Measurements from ENCODE around the gene RNF141. TPM values are rescaled to one million over a fixed set of nuclear protein-coding genes. Genes with fewer than 3 reads are reported as not detected.

Gene RNF141
- total RNA-seq, 1 experiment from 2014 or later, result 11.7 TPM

GRCh38 chr11:10561043-10561818 is 20.2 kb upstream of the RNF141 start:
- peak; percentile 85 for DNase-seq (ENCODE audit: low spot score)

GRCh38 chr11:10558288-10558687 is 17.3 kb upstream of the RNF141 start:
- no peak for DNase-seq (ENCODE audit: low spot score)

DNA sequence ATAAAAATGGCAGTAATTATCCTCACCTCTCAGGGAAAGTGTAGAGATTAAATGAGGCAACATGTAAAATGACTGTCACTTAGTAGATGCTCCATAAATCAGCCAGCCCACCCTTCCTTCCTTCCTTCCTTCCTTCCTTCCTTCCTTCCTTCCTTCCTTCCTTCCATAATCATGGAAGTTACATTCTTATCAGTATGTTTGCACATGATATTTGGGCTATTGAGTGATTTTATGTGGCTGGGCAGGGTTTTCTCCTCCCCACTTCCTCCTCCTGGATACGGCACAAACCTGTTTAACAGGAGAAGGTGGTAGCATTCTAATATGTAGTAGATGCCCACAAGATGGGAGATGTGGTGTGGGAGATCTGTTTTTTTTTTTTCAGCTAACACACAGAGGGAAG is 15.6 kb upstream of the RNF141 start:
- peak; percentile 79 for DNase-seq (ENCODE audit: low spot score)

DNA sequence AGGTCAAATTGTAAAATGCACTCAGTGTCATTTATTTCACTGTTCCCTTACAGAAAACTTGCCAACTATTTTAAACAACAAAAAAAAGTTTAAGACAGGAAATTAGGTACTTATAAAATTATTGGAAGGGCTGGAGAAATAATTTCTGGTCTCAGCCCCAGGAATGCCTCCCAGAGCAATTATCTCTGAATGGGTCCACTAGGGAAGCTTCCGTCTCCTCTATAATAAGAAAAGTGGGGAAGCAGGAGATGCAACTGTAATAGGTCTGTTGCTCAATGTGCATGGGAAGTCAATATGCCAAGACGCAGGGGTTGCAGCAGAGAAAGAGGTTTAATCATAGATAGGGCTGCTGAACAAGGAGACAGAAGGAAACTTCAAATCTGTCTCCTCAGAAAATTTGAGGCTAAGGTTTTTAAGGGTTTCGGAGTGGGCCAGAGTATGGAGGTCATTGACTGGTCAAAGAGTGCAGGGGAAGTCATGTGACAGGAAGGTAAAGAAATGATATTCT is 10.9 kb upstream of the RNF141 start:
- DNase-seq (ENCODE audit: low spot score), result no peak

DNA sequence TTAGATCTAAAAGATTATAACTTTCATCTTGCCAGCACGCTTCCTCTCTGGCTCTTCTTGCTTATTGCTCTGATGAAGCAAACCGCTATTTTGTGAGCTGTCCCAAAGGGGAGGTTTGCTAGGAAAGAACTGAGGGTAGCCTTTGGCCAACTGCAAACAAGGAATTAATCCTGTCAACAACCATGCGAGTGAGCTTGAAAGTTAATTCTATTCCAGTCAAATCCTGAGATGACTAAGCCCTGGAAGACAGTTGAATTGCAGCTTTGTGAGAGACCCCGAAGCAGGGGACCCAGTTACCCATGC is 10.3 kb upstream of the RNF141 start:
- DNase-seq (ENCODE audit: low spot score), result no peak

DNA sequence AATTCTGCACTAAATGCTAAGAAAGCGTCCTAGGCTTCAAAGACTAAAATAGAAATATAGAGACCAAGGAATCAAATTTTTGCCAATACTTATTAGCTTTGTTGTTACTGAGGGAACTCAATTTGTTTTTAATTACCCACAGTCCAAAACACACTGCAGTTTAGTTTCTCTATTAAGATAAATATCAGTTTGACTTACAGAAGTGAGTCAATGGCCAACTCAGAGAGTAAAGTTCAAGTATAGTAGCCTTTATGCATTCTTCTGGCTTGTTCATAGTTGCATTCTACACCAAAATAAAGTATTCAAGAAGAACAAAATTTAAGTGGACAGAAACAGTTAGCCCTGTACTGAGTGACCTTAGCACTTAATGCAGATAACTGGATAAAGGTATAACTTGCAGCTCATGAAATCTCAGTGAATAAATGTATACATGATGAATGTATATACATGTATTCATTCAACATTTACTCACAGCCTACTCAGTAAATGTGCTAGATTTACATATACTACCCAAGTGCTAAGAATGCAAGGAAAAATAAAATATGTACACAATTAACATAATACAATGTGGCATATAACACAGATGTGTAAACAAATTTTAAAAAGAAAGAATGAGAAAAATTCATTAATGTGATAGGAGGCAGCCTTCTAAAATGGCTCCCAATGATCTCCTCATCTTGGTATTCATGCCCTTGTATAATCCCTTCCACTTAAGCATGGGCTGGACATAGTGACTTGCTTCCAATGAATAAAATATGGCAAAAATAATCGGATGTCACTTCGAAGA is 9.7 kb upstream of the RNF141 start:
- peak; percentile 73 for DNase-seq (ENCODE audit: low spot score)

DNA sequence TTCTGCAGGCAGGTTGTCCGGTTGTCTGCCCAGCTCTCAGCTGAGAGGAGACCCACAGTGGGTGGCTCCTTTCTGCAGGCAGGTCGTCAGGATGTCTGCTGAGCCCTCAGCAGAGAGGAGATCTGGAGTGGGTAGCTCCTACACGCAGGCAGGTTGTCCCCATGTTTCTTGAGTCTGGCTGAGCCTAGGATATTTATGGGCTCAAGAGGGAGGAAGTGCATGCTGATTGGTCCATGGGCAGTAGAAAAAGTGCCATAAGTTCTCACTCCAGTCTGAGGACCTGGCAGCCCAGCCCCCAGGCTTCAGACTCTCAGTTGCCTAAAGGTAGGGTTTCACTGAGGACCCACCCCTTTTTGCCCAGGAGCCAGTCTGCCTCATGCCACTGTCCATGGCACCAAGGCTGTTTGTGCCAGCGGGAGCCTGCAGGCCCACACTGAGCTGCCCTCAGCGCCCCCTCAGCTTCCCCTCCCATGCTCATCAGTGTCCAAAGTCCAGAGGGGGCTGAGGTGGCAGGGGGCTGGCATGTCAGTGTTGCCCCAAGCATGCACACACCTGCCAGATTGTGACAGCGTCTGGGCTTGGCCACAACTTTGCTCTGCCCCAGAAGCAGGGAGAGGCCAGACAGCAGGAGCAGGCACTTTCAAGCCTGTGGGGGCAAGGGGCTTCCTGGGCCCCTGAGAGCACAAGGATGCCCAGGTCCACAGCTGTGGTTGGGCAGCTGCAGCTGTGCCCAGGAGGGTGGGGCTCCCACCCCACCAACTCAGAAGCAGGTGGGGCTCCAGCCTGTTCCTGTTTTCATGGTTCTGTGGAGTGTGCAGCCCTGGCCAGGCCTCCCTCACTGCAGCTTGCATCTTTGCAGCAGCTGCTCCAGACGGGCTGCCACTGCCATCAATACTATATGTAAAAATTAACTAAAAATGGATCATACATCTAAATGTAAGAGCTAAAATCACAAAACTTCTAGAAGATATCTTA is 3.8 kb upstream of the RNF141 start:
- DNase-seq (ENCODE audit: low spot score), result no peak

- no peak for DNase-seq (ENCODE audit: low spot score)
These were observed 2.8 kb upstream of the RNF141 start for GRCh38 chr11:10543782-10544181.

DNA sequence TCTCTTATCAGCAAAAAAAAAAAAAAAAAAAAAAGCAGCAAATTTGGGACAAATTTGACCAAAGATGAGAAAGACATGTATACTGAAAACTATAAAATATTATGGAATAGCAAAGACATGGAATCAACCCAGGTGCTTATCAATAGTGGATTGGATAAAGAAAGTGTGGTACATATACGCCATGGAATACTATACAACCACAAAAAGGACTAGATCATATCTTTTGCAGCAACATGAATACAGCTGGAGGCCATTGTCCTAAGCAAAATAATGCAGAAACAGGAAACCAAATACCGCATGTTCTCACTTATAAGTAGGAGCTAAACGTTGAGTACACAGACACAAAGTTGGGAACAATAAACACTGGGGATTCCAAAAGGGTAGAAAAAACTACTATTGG is 1.8 kb upstream of the RNF141 start:
- no peak for DNase-seq (ENCODE audit: low spot score)

DNA sequence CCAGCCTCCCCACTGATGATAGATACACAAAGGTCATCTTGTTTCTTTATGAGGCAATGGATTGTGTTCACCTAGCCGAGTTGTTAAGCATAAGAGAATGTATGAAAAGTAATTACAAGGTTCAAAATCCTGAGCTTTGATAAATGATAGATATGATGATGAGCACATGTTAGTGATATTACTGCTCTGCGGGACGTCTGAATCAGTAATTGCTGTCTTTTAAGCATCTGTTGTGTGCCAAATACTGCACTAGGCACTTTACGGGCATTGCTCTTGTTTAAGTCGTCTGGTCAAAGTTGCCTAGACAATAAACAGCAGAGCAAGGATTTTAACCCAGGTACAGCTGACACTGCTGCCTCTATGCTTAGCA is 559 bp upstream of the RNF141 start:
- DNase-seq (ENCODE audit: low spot score), result no peak

- peak; percentile 72 for DNase-seq (ENCODE audit: low spot score)
These were observed 457 bp downstream of the RNF141 start for GRCh38 chr11:10540546-10540914.

GRCh38 chr11:10539339-10539738 is 1.6 kb downstream of the RNF141 start:
- peak; percentile 23 for DNase-seq (ENCODE audit: low spot score)

- no peak for DNase-seq (ENCODE audit: low spot score)
These were observed 2.1 kb downstream of the RNF141 start for GRCh38 chr11:10538924-10539323.

- no peak for DNase-seq (ENCODE audit: low spot score)
These were observed 3.4 kb downstream of the RNF141 start for GRCh38 chr11:10537600-10537999.

DNA sequence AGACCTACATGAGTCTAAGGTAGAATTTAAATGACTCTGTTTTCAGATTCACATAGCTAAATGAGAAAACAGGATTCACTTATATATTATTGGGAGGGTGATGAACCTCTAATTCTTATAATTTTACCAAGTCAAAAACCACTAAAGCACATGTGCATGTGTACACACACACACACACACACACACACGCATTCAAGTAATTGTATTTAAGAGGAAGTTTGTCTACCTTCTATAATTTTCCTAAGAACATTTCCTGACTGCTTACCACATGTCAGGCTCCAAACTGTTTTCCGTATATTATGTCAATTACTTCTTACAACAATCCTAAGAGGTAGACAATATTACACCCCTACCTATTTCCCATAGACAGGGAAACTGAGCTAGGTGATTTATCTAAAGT is 6.7 kb downstream of the RNF141 start:
- no peak for DNase-seq (ENCODE audit: low spot score)

GRCh38 chr11:10533323-10533722 is 7.7 kb downstream of the RNF141 start:
- DNase-seq (ENCODE audit: low spot score), result no peak

DNA sequence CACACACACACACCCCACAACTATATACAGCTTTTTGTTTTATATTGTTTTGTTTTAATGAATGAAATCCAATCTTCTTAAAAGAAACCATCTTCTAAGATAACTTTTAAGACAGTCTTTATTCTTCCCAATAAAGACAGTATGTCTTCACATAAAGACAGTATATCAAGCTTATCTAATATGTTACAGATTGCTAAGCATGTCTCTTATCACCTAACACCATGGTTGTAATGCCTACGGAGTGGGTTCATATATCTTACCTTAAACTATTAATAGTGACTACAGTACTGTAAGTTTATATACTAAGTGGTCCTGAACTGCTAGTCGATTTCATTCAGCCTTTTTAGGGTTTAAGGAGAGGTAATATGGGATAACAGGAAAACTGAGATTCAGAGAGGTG is 8.5 kb downstream of the RNF141 start:
- no peak for DNase-seq (ENCODE audit: low spot score)

- no peak for DNase-seq (ENCODE audit: low spot score)
These were observed 11.7 kb downstream of the RNF141 start for GRCh38 chr11:10529279-10529678.

GRCh38 chr11:10528121-10528520 is 12.9 kb downstream of the RNF141 start:
- no peak for DNase-seq (ENCODE audit: low spot score)

- peak; percentile 57 for DNase-seq (ENCODE audit: low spot score)
These were observed 13.7 kb downstream of the RNF141 start for GRCh38 chr11:10526974-10527918.

- DNase-seq (ENCODE audit: low spot score), result no peak
These were observed 16.5 kb downstream of the RNF141 start for GRCh38 chr11:10524471-10524870.

All from HT-29 (cell line).